Neural progenitor cell (in vitro differentiated cells): Measurements from ENCODE around the gene OSTF1.

Experiments used
- EZH2 ChIP-seq: fragments of 200-600 bp; sonication (generic); IDR thresholded peaks from 2 replicates; pipeline ENCODE4 v1.6.1; 2017; ENCODE audit warnings: antibody characterized with exemption, mild to moderate bottlenecking, moderate library complexity
- EZH2phosphoT487 ChIP-seq: fragments of 200-600 bp; sonication (generic); IDR thresholded peaks from 2 replicates; pipeline ENCODE4 v1.6.1; 2017; ENCODE audit warnings: antibody characterized with exemption
- TF ChIP-seq, protein P1 (sequence below): fragments of 200-600 bp; sonication (generic); IDR thresholded peaks from 2 replicates; pipeline ENCODE4 v1.5.1; 2017; ENCODE audit warnings: antibody characterized with exemption, mild to moderate bottlenecking

DNA sequence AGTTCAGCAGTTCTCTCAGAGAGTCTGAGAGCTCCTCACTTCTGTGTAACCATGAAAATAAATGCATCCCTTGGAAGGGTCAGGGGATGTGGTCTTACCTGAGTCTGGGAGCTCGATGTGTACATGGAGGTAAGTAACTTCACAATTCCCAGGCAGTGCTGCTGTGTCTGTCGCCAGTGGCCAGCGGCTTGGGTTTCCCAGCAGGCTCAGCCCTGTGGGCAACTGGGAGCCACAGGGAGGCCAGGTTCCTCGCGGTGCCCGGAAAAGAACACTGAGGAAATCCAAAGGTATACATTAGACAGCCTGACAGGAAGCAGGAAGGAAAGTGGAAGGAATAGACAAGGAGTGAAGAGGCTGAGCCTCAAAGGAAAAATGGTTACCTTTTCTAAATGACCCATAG, 62.2 kb downstream of the OSTF1 start:
- TF ChIP-seq, protein P1, sequence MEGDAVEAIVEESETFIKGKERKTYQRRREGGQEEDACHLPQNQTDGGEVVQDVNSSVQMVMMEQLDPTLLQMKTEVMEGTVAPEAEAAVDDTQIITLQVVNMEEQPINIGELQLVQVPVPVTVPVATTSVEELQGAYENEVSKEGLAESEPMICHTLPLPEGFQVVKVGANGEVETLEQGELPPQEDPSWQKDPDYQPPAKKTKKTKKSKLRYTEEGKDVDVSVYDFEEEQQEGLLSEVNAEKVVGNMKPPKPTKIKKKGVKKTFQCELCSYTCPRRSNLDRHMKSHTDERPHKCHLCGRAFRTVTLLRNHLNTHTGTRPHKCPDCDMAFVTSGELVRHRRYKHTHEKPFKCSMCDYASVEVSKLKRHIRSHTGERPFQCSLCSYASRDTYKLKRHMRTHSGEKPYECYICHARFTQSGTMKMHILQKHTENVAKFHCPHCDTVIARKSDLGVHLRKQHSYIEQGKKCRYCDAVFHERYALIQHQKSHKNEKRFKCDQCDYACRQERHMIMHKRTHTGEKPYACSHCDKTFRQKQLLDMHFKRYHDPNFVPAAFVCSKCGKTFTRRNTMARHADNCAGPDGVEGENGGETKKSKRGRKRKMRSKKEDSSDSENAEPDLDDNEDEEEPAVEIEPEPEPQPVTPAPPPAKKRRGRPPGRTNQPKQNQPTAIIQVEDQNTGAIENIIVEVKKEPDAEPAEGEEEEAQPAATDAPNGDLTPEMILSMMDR = no peak
- TF ChIP-seq EZH2 (no peak), EZH2phosphoT487 (no peak)
